Fibroblast of lung (primary cell): ENCODE data around the gene PSMD13.

Experiments used
- CTCF ChIP-seq, 2 donors: IDR thresholded peaks in 1 of 2; conservative IDR thresholded peaks in 1 of 2; 1 replicate in 1 of 2; 2 replicates in 1 of 2; pipeline ENCODE4 v1.5.1; 2011 to 2012; ENCODE audit warnings: low read length in 2 of 2, control low read depth in 1 of 2, inconsistent platforms in 1 of 2, low read depth in 1 of 2, mild to moderate bottlenecking in 1 of 2
- EZH2 ChIP-seq: IDR thresholded peaks from 2 replicates; pipeline ENCODE4 v1.5.1; 2012; ENCODE audit warnings: low read length, control low read depth, mild to moderate bottlenecking; ENCODE audit errors: missing control alignments

DNA sequence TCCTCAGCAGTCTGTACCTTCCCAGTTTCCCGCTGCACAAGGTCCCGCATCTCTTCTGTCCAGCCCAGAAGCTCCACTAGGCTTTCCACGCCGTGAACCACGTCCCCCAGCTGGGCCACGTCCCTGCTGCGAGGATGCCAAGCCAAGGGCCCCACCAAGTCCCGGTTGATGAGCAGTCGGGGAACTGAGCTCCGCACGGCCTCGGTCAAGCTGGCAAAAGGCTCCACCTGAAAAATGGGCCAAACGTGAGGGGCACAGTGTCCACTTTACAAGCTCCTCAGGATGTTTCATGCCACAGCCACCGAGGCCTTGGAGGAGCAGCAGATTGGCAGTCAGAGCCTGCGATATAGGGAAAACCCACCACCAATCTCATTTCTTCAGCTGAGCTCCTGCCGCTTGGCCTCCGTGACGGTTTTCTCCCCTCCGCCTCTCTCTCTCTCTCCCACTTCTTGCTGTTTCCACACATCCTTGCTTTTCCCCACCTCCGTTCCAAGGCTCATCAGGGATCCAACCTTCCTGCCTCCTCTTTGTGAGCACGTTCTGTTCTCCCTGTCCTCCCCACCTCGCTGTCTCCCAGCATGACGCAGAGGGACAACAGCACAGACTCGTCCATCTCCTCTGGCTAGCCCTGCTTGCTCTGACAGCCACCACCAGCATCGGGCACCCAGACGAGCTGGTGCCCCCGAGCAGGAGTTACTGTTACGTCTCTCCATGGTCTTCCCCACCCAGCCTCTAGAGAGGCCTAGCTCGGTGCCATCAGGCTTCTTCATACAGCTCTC is 17.8 kb upstream of the PSMD13 start:
- TF ChIP-seq CTCF (conservative IDR thresholded peaks at IDR 0.05 in 1 of 2, IDR thresholded peaks at IDR 0.05 in 1 of 2; ENCODE audit: low read depth in 1 of 2, low read length in 2 of 2) (no peak), EZH2 (no peak)
